ENCODE results near the gene ATG9A.
A peak's percentile ranks its signal among the peaks of the same experiment; 100 is the strongest.
"Not testable (repeated sequence)": the region's sequence is repeated elsewhere in the genome, so short reads cannot be mapped to it uniquely, and the experiment has no call there.

Gene ATG9A

DNA sequence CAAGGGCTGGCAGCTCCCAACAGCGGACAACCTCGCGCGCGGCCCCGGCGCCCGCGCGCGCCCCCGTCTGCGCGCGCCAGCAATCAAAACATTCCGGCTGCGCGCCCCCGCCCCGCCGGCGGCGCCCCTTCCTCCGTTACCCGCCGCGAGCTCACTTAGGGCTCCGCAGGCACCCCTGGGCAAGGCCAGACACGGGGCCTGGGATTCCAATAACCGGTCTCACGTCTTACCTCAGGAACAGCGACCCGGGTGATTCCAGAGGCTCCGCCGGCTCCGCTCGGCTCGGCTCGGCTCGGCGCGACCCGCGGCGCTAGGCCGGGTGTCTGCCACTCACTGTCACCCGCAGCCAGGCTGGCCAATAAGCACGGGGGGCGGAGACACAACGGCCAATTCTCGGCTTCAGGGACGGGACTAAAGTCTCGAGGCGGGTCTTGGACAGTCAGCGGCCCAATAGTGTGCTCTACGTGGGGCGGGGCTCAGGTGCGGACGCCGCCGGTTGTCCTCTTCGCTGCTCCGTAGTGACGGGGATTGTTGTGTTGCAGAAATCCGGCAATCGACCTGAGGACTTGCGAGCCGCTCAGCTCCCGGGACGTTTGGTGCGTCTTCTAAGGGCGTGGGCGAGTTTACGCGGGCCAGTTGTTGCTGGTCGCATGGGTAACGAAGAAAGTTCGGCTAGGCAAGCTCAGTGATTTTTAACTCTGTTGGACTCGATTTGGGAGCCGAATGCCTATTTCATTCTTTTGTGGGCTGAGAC, at the start of gene ATG9A, which contains the start of gene ANKZF1:
ATG9A (minus strand) TSS at position 332 of the 754 bp plus-strand sequence. CDS start 1,612 bp downstream, outside the sequence.
ANKZF1 (plus strand) TSS at position 502 of the 754 bp plus-strand sequence. CDS start 452 bp downstream, outside the sequence.
- peak; percentile 99 for DNase-seq

GRCh38 chr2:219278655-219279150, 49.3 kb upstream of the ATG9A start:
- no peak for DNase-seq

DNA sequence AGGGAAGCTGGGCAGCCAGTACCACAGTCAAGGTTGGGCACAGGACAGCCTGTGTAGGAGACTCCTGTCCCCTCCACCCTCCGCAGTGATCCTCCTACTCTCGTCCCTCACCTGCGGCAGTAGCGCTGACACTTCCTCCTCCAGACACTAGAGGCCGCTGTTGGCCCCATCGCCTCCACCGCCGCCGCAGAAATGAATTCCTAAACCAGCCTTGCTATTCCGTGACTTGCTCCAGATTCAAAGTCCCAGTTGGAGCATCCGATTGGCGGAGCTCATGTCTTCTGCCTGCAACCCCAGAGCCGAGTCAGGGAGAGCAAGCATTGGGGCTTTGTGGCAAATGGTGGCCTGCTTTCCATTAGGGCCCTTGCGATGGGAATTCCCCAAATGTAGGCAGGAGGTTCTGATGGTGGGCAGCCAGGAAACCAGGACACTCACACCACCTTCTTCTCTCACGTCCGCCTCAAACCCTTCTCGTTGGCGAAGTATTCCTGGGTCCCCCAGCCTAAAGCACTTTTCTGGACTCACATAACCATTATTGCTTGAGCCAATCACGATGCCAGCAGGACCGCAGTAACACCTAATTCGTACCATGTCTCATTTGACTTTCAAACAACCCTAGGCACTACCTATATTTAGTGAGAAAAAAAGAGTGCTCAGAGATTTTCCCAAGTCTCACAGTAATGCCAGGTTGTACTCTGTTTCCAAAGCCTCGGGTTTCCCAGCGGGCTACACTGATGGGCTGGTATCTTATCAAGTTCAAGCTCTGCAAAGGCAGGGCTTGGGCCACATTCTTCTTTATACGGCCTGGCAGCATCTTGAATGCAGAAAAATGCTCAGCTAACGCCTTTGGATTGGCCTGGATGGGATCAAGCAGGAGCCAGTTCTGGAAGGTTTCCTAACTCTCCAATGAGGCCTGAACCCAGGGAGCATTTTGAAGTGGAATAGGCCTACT, 48.5 kb upstream of the ATG9A start:
- peak; percentile 74 for DNase-seq

GRCh38 chr2:219274361-219274921, 45.0 kb upstream of the ATG9A start:
- DNase-seq: no peak

DNA sequence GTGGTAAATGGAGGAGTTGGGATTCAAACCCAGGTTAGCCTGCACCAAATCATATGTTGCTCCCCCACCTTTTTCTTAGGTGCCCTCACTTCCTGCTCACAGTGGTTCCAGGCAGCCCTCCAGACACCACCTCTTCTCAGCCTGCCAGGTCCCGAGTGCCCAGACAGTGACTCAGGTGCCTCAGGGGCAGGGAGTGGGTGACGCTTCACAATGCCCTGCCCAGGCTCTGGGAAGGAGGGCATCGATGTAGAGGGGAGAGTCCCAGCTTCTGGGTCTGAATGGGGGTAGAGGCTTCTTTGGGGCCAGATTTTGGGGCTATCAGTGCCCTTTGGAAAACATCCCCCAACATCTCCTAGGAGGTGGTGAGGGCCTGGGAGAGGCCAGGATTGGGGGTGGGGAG, 44.5 kb upstream of the ATG9A start:
- DNase-seq: no peak

DNA sequence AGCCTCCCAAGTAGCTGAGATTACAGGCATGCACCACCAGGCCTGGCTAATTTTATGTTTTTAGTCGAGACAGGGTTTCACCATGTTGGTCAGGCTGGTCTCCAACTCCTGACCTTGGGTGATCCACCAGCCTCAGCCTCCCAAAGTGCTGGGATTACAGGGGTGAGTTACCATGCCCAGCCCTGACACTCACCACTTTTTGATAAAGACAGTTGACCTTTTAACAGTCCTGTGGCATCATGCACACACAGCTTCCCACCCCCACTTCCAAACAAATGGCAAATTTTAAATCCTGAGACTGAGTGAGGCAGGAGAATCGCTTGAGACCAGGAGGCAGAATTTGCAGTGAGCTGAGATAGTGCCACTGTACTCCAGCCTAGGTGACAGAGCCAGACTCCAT, 43.6 kb upstream of the ATG9A start:
- DNase-seq: no peak

DNA sequence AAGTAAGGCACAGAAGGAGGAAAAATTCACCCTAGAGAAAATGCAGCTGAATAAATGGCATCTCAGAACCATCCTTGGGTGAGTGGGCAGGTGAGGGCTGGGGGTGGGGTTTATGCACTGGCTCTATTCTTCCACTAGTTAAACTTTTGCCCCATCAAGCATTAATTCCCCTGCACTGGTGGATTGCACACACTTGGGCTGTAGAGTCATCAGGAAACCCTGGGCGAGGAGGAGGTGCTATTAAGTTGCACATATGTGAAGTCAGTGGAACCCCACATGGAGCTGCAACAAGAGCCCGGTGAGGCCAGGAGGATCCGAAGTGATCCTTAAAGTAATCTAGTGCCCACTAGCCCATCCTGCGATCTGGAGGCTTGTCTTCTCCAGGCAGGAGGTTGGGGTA, 42.9 kb upstream of the ATG9A start:
- DNase-seq: no peak

DNA sequence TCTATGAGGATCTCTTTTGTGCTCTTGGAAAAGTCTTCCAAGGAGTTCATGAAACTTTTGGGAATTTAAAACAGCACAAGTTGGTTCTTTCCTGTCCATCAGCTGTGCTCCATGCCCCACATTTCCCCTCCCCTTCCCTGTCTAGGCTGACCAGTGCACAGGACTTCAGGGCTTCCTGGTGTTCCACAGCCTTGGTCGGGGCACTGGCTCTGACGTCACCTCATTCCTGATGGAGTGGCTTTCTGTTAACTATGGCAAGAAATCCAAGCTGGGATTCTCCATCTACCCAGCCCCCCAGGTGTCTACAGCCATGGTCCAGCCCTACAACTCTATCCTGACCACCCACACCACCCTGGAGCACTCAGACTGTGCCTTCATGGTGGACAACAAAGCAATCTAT, 41.6 kb upstream of the ATG9A start:
- no peak for DNase-seq

DNA sequence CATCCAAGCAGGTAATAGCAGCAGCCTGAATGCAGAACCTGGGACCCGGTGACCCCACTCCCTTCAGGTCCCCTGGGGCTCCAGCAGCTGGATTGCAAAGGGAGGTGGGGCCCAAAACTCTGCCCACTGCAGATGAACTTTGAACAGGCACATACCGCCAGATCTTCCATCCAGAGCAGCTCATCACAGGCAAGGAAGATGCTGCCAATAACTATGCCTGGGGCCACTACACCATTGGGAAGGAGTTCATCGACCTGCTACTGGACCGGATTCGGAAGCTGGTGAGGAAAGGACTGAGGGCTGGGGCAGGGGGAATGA, 40.6 kb upstream of the ATG9A start:
- DNase-seq: no peak

GRCh38 chr2:219269362-219270054, 40.1 kb upstream of the ATG9A start:
- no peak for DNase-seq

DNA sequence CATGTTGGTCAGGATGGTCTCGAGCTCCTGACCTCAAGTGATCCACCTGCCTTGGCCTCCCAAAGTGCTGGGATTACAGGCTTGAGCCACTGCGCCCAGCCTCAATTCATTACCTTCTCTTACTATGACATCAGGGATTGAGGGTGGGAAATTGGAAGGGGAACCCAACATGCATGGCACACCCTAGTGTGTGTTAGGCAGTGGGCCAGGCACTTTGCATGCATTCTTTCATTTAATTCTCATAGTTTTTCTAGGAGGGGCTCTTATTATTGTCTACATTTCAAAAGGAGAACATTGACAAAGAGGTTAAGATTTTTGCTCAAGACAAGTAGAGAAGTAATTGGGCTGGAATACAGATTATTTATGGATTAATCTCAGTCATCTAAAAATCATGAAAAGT, 38.9 kb upstream of the ATG9A start:
- DNase-seq: no peak

DNA sequence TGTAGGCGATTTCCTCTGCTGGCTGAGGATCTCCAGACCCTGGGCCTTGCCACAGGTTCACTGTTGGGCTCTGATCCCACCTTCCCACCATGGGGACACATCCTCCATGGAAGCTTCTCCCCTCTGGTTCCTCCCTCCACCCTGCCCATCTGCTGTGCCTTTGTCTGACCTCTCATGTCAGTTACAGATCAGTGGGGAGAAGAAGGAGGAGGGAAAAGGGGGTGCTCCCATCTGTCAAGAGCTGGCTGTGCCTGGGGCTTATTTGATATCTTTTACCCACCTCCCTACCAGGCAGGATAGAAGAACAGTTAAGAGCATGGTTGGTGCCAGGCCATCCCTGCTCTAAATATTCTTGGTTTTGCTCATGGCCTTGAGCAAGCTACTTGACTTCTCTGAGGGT, 37.5 kb upstream of the ATG9A start:
- DNase-seq: no peak

GRCh38 chr2:219266232-219266631, 36.8 kb upstream of the ATG9A start:
- no peak for DNase-seq

- no peak for DNase-seq
Measured at GRCh38 chr2:219261024-219261855, 31.8 kb upstream of the ATG9A start.

- DNase-seq: not testable (repeated sequence)
Measured at GRCh38 chr2:219258942-219259341, 29.5 kb upstream of the ATG9A start.

GRCh38 chr2:219254590-219255201, 25.3 kb upstream of the ATG9A start:
- DNase-seq: peak; percentile 65

- peak; percentile 92 for DNase-seq
Measured at GRCh38 chr2:219253753-219254589, 24.5 kb upstream of the ATG9A start, which contains the start of gene TUBA4A. Gene TUBA4A (minus strand): TSS chr2:219253918. CDS start chr2:219253858, 60 bp downstream.

DNA sequence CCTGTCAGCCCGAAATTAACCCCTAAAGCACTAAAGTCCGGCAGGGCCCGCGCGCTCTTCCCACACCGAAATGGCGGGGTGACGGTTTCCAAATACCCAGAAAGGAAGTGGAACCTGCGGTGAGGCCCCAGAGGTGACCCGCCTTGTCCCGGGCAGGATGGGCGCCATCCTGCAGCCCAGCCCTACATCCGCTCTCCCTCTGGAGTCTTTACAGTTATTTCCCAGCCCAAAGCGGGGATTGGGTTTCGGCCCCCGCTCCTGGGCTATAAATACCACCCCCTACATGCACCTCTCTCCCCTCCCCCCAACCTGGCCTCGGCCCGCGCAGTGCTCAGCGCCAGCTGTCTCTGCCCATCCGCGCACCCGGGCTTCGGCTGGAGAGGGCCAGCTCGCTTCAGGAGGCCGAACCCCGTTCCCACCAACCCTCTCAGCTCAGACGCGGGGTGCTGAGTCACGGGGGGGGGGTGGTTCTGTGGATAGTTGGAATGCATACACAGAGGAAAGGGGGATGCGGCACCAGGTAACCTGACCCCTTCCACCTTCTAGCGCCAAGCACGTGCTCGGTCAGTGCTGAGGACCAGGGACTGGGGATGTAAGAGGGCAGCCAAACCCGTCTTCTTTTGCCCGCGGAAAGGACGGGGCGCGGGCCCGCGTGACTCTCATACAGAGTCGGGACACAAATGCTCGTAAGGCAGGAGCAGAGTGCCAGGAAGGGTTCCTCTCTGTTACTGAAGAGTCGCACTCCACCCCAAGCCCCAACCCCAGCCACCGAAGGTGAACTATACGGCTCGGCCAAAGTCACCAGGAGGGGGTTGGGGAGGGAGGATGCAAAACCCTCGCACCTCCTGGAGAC, 23.7 kb upstream of the ATG9A start, which contains the start of gene TUBA4B:
TUBA4B (plus strand) TSS at position 344 of the 853 bp plus-strand sequence; CDS start at position 509, 165 bp downstream.
- DNase-seq: peak; percentile 48

GRCh38 chr2:219252570-219252899, 23.1 kb upstream of the ATG9A start:
- DNase-seq: no peak
